HG03196 (cell line): ENCODE measurements around the gene ZC3H6.

Source experiments
- ATAC-seq: cut with Tn5 transposase; IDR thresholded peaks from one replicate; pipeline ENCODE4 v1.9.1; 2021; ENCODE audit not compliant: unreplicated experiment

ZC3H6 gene

GRCh38 chr2:112275311-112275886 lies at the start of gene ZC3H6:
Gene ZC3H6 (plus strand): TSS chr2:112275597. CDS start chr2:112275995, 398 bp downstream.
- ATAC-seq, result peak; percentile 97

- ATAC-seq, result no peak
Measured at GRCh38 chr2:112229348-112229747, 46.0 kb upstream of the ZC3H6 start.

GRCh38 chr2:112230371-112230770 lies 45.0 kb upstream of the ZC3H6 start:
- ATAC-seq, result no peak

GRCh38 chr2:112239862-112240261 lies 35.5 kb upstream of the ZC3H6 start:
- ATAC-seq, result no peak

GRCh38 chr2:112242384-112242783 lies 33.0 kb upstream of the ZC3H6 start:
- ATAC-seq, result no peak

- ATAC-seq, result no peak
Measured at GRCh38 chr2:112243233-112243632, 32.2 kb upstream of the ZC3H6 start.

- ATAC-seq, result no peak
Measured at GRCh38 chr2:112244854-112245253, 30.5 kb upstream of the ZC3H6 start.

GRCh38 chr2:112251271-112251670 lies 24.1 kb upstream of the ZC3H6 start:
- no peak for ATAC-seq

GRCh38 chr2:112253261-112253815 lies 22.1 kb upstream of the ZC3H6 start:
- ATAC-seq, result no peak

GRCh38 chr2:112254466-112255240 lies 20.7 kb upstream of the ZC3H6 start, which contains the start of gene ZC3H8:
Gene ZC3H8 (minus strand): TSS chr2:112255042. CDS start chr2:112254981, 61 bp downstream.
- peak; percentile 88 for ATAC-seq

- ATAC-seq, result no peak
Measured at GRCh38 chr2:112255875-112256274, 19.5 kb upstream of the ZC3H6 start.

GRCh38 chr2:112256654-112257053 lies 18.7 kb upstream of the ZC3H6 start:
- ATAC-seq, result no peak

- no peak for ATAC-seq
Measured at GRCh38 chr2:112257575-112257974, 17.8 kb upstream of the ZC3H6 start.

- ATAC-seq, result no peak
Measured at GRCh38 chr2:112259509-112260294, 15.7 kb upstream of the ZC3H6 start.

- no peak for ATAC-seq
Measured at GRCh38 chr2:112260295-112260625, 15.1 kb upstream of the ZC3H6 start.

- ATAC-seq, result no peak
Measured at GRCh38 chr2:112262876-112263275, 12.5 kb upstream of the ZC3H6 start.

- no peak for ATAC-seq
Measured at GRCh38 chr2:112268547-112268946, 6.8 kb upstream of the ZC3H6 start.

GRCh38 chr2:112272669-112273068 lies 2.7 kb upstream of the ZC3H6 start:
- ATAC-seq, result no peak

GRCh38 chr2:112273349-112273748 lies 2.0 kb upstream of the ZC3H6 start:
- ATAC-seq, result no peak

- ATAC-seq, result peak; percentile 40
Measured at GRCh38 chr2:112275887-112276773, 733 bp downstream of the ZC3H6 start.

- ATAC-seq, result no peak
Measured at GRCh38 chr2:112276954-112277353, 1.6 kb downstream of the ZC3H6 start.
